GM12878 (cell line): Measurements from ENCODE around the gene GHSR. TPM values are rescaled to one million over a fixed set of nuclear protein-coding genes. Genes with fewer than 3 reads are reported as not detected.
A peak's percentile ranks its signal among the peaks of the same experiment; 100 is the strongest.

Source experiments
- ATAC-seq: fragments of 200-7000 bp; cut with Tn5 transposase; 3 replicates; pipeline ENCODE4 v1.9.1; 2020; ENCODE audit warnings: mild to moderate bottlenecking, moderate library complexity
- BruUV-seq: library from RNA; stranded (reverse); fragments of 400-500 nt; replicated peaks from 2 replicates; lab custom pipeline; 2021; lab: Mats Ljungman, UMichigan
- CTCF ChIA-PET: fragments of 300-600 bp; sonication (Branson Sonifier 250); formaldehyde crosslinking; extraction: SDS; loops from one replicate; lab custom pipeline; 2021; ENCODE audit warnings: inconsistent platforms; lab: Yijun Ruan, JAX
- POLR2A ChIA-PET: fragments of 350-600 bp; formaldehyde crosslinking; extraction: SDS; loops from one replicate; lab custom pipeline; 2021; ENCODE audit warnings: inconsistent platforms; lab: Charles Lee
- RAD21 ChIA-PET: fragments of 300-600 bp; sonication (Branson Sonifier 250); formaldehyde crosslinking; loops from one replicate; lab custom pipeline; 2023; ENCODE audit warnings: antibody characterized with exemption; ENCODE audit not compliant: unreplicated experiment; lab: Charles Lee
- SMC1A ChIA-PET: fragments of 300-600 bp; sonication (Branson Sonifier 250); formaldehyde crosslinking; loops from one replicate; lab custom pipeline; 2023; ENCODE audit not compliant: unreplicated experiment, uncharacterized antibody; lab: Charles Lee
- DNase-seq: peaks from one replicate; pipeline ENCODE4 v3.0.0-alpha.2; 2011; ENCODE audit warnings: low read depth, low spot score
- FAIRE-seq: peaks from 3 replicates; lab custom pipeline; 2011; peaks lifted over from hg19 to GRCh38; lab: Jason Lieb, UNC
- H2AFZ ChIP-seq: 2 replicates; pipeline ENCODE4 v1.6.0; 2011; ENCODE audit warnings: low read depth, low read length, control low read depth; ENCODE audit not compliant: control insufficient read depth
- H3K27ac ChIP-seq: 2 replicates; pipeline ENCODE4 v1.5.1; 2011; ENCODE audit warnings: control low read depth; ENCODE audit not compliant: control insufficient read depth, insufficient read depth
- H3K27me3 ChIP-seq, 2 experiments: replicated peaks in 1 of 2; 2 replicates each; pipeline versions ENCODE4 v1.6.0 to v1.6.1; 2011; ENCODE audit warnings: low read length in 1 of 2; ENCODE audit not compliant: control insufficient read depth in 2 of 2, insufficient read depth in 2 of 2
- H3K36me3 ChIP-seq, 2 experiments: 2 replicates each; pipeline ENCODE4 v1.5.1; 2011; ENCODE audit warnings: low read length in 1 of 2; ENCODE audit not compliant: control insufficient read depth in 2 of 2, insufficient read depth in 2 of 2
- H3K4me1 ChIP-seq: 2 replicates; pipeline ENCODE4 v1.6.1; 2011; ENCODE audit warnings: mild to moderate bottlenecking, low read length, moderate library complexity, mixed read lengths; ENCODE audit not compliant: control insufficient read depth, insufficient read depth
- H3K4me2 ChIP-seq: 2 replicates; pipeline ENCODE4 v1.6.0; 2011; ENCODE audit warnings: control low read depth; ENCODE audit not compliant: control insufficient read depth, insufficient read depth
- H3K4me3 ChIP-seq: fragments of 200-600 bp; sonication (generic); 2 replicates; pipeline ENCODE4 v1.5.1; 2016
- H3K79me2 ChIP-seq: 2 replicates; pipeline ENCODE4 v1.6.0; 2011; ENCODE audit warnings: low read length; ENCODE audit not compliant: control insufficient read depth, insufficient read depth
- H3K9ac ChIP-seq: 2 replicates; pipeline ENCODE4 v1.8.0; 2011; ENCODE audit warnings: low read length, control low read depth, mixed read lengths; ENCODE audit not compliant: control insufficient read depth, insufficient read depth
- H3K9me3 ChIP-seq: replicated peaks from 3 replicates; pipeline ENCODE4 v1.5.1; 2011; ENCODE audit warnings: mild to moderate bottlenecking, low read length; ENCODE audit not compliant: control insufficient read depth, insufficient read depth
- H4K20me1 ChIP-seq: 2 replicates; pipeline ENCODE4 v1.6.0; 2011; ENCODE audit not compliant: control insufficient read depth, insufficient read depth
- ATF7 ChIP-seq: fragments of 450-650 bp; IDR thresholded peaks from 2 replicates; pipeline ENCODE4 v1.6.1; 2016; ENCODE audit warnings: low read depth, mild to moderate bottlenecking
- ESRRA ChIP-seq: IDR thresholded peaks from 2 replicates; pipeline ENCODE4 v1.6.1; 2012; ENCODE audit warnings: mild to moderate bottlenecking, low read length, improper control_type of control experiment
- FOXK2 ChIP-seq: fragments of 450-650 bp; IDR thresholded peaks from 2 replicates; pipeline ENCODE4 v1.6.1; 2017; ENCODE audit warnings: mild to moderate bottlenecking, moderate library complexity
- NBN ChIP-seq: fragments of 450-650 bp; IDR thresholded peaks from 2 replicates; pipeline ENCODE4 v1.6.1; 2016
- NFYB ChIP-seq: IDR thresholded peaks from 2 replicates; pipeline ENCODE4 v1.6.1; 2011; ENCODE audit warnings: low read depth, mild to moderate bottlenecking, low read length, improper control_type of control experiment, moderate library complexity; ENCODE audit not compliant: insufficient read depth
- ZNF274 ChIP-seq: IDR thresholded peaks from one replicate; pipeline ENCODE4 v1.8.0; 2011; ENCODE audit not compliant: insufficient read length, insufficient read depth
- WGBS: methylation state at CpG from one replicate; pipeline ENCODE4 v1.1.6; 2016; ENCODE audit warnings: low lambda C conversion rate; ENCODE audit not compliant: insufficient replicate concordance, insufficient coverage; ENCODE audit errors: missing lambda C conversion rate; 5-methylcytosine and 5-hydroxymethylcytosine counted together
- in situ Hi-C: fragments of 300-500 bp; cut with MboI; formaldehyde crosslinking; loops from 9 replicates; pipeline ENCODE4 v1.14.3; 2018; ENCODE audit warnings: mixed read lengths
- intact Hi-C: fragments of 100-400 bp; cut with micrococcal nuclease; formaldehyde crosslinking; loops from one replicate; pipeline ENCODE4 v1.14.2; 2022; ENCODE audit not compliant: unreplicated experiment
- polyA plus RNA-seq, 11 experiments: library from polyadenylated mRNA; depleted of rRNA in 4 of 11; unstranded in 6 of 11; stranded (reverse) in 5 of 11; fragments of >200 nt; fragmentation: Nextera tagmentation in 4 of 11; fragmentation: Illumina TruSeq in 1 of 11; extraction: Ambion mirVana in 4 of 11; extraction: Trizol in 1 of 11; gene quantifications; 1 replicate in 1 of 11; 2 replicates in 10 of 11; pipeline versions ENCODE4 v1.2.1 to v1.2.3, GENCODE V29; 2011 to 2016; ENCODE audit warnings: inconsistent platforms in 2 of 11, missing spikeins in 2 of 11, low read depth in 1 of 11
- total RNA-seq, 4 experiments: library from RNA; depleted of rRNA in 3 of 4; stranded (reverse); fragments of >200 nt in 3 of 4; fragmentation: Illumina TruSeq in 1 of 4; extraction: Trizol in 1 of 4; gene quantifications; 2 replicates each; pipeline versions ENCODE4 v1.2.1 to v1.2.3, GENCODE V29; 2013 to 2021
- TF ChIP-seq, protein P1 (sequence below): fragments of 450-650 bp; IDR thresholded peaks from 2 replicates; pipeline ENCODE4 v1.6.1; 2018; ENCODE audit warnings: mild to moderate bottlenecking, low read depth, moderate library complexity; ENCODE audit not compliant: partially characterized antibody
- TF ChIP-seq, protein P2 (sequence below): IDR thresholded peaks from 2 replicates; pipeline ENCODE4 v1.6.1; 2011; ENCODE audit warnings: borderline replicate concordance, low read depth, mild to moderate bottlenecking, moderate library complexity, mixed read lengths, low read length; ENCODE audit not compliant: insufficient read depth; ENCODE audit errors: extremely low read length
- TF ChIP-seq, protein P3 (sequence below): IDR thresholded peaks from 2 replicates; pipeline ENCODE4 v1.6.1; 2012; ENCODE audit warnings: mild to moderate bottlenecking, low read depth, low read length
- TF ChIP-seq, protein P4 (sequence below): fragments of 450-650 bp; IDR thresholded peaks from 2 replicates; pipeline ENCODE4 v1.6.1; 2017; ENCODE audit warnings: low read depth, mild to moderate bottlenecking, moderate library complexity

The GHSR gene
- total and polyA plus RNA-seq, 10 of the 15 experiments (the other 5 are each of a cell fraction or from before 2014, with no cell fraction given) = not detected

DNA sequence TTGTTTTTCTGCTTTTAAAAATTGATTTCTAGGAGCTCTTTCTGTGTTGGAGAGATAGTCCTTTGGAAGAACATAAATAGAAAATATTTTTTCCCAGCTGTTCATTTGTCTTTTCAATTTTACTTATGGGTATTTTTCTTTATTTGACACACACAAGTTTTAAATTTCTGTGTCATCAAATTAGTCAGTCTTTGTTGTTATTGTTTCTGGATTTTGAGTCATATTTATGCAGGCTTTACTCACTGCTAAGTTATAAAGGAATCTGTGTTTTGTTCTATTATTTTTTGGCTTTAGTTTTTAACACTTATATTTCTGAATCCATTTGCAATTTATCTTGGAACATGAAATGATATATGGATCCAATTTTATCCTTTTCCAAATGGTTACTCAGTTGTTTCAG is 5.9 kb upstream of the GHSR start (continued):
- TF ChIP-seq ZNF274 (no peak), ESRRA (no peak), ATF7 (no peak)
- TF ChIP-seq, protein P1, sequence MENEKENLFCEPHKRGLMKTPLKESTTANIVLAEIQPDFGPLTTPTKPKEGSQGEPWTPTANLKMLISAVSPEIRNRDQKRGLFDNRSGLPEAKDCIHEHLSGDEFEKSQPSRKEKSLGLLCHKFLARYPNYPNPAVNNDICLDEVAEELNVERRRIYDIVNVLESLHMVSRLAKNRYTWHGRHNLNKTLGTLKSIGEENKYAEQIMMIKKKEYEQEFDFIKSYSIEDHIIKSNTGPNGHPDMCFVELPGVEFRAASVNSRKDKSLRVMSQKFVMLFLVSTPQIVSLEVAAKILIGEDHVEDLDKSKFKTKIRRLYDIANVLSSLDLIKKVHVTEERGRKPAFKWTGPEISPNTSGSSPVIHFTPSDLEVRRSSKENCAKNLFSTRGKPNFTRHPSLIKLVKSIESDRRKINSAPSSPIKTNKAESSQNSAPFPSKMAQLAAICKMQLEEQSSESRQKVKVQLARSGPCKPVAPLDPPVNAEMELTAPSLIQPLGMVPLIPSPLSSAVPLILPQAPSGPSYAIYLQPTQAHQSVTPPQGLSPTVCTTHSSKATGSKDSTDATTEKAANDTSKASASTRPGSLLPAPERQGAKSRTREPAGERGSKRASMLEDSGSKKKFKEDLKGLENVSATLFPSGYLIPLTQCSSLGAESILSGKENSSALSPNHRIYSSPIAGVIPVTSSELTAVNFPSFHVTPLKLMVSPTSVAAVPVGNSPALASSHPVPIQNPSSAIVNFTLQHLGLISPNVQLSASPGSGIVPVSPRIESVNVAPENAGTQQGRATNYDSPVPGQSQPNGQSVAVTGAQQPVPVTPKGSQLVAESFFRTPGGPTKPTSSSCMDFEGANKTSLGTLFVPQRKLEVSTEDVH = no peak

DNA sequence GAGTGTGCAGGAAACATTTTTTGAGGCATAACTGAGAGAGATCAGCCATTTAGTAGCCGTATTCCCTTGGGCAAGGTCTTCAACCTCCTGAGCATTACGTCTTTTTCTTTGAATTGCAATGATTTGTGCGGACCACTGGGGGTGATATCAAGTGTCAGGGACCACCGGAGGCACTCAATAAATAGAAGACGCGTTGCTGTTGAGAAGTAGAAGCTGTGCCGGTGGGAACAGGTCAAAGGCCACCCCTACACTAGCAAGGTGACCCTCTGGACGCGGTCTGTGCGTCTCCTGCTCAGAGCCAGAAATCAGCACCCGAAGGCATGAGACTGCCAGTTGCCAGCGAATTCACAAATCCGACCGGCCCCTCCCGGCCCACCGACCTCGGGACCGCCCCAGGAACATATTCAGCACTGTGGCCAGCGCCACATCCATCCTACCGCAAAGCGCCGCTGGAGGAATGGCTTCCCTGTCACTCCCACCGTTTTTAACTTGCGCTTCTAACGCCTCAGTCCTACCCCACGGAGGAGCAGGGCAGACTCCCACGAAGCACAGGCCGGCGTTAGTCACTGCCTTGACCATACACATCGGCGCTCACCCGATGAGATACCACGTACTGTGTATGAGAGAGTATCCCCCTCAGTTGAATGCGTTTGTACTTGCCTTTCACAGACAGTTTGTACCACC is 1.4 kb upstream of the GHSR start:
- H4K20me1 ChIP-seq = no peaks in the 10 kb centered on the region
- peaks cover 18 to 25% of the 10 kb centered on the region in 2 experiments for H3K27me3 ChIP-seq
- H3K4me1 ChIP-seq = no peaks in the 10 kb centered on the region
- no peak overlapping the region for H3K9ac ChIP-seq
- RAD21 ChIA-PET = no interaction called here
- H3K79me2 ChIP-seq = no peaks in the 10 kb centered on the region
- no peak overlapping the region for H3K27ac ChIP-seq
- H3K4me2 ChIP-seq = no peak overlapping the region
- TF ChIP-seq NFYB (no peak), NBN (no peak), FOXK2 (no peak)
- TF ChIP-seq, protein P2, sequence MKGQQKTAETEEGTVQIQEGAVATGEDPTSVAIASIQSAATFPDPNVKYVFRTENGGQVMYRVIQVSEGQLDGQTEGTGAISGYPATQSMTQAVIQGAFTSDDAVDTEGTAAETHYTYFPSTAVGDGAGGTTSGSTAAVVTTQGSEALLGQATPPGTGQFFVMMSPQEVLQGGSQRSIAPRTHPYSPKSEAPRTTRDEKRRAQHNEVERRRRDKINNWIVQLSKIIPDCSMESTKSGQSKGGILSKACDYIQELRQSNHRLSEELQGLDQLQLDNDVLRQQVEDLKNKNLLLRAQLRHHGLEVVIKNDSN = no peak
- TF ChIP-seq, protein P3, sequence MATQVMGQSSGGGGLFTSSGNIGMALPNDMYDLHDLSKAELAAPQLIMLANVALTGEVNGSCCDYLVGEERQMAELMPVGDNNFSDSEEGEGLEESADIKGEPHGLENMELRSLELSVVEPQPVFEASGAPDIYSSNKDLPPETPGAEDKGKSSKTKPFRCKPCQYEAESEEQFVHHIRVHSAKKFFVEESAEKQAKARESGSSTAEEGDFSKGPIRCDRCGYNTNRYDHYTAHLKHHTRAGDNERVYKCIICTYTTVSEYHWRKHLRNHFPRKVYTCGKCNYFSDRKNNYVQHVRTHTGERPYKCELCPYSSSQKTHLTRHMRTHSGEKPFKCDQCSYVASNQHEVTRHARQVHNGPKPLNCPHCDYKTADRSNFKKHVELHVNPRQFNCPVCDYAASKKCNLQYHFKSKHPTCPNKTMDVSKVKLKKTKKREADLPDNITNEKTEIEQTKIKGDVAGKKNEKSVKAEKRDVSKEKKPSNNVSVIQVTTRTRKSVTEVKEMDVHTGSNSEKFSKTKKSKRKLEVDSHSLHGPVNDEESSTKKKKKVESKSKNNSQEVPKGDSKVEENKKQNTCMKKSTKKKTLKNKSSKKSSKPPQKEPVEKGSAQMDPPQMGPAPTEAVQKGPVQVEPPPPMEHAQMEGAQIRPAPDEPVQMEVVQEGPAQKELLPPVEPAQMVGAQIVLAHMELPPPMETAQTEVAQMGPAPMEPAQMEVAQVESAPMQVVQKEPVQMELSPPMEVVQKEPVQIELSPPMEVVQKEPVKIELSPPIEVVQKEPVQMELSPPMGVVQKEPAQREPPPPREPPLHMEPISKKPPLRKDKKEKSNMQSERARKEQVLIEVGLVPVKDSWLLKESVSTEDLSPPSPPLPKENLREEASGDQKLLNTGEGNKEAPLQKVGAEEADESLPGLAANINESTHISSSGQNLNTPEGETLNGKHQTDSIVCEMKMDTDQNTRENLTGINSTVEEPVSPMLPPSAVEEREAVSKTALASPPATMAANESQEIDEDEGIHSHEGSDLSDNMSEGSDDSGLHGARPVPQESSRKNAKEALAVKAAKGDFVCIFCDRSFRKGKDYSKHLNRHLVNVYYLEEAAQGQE = peak; percentile 84; the same call in 1 of the 2 replicates
- TF ChIP-seq, protein P4, sequence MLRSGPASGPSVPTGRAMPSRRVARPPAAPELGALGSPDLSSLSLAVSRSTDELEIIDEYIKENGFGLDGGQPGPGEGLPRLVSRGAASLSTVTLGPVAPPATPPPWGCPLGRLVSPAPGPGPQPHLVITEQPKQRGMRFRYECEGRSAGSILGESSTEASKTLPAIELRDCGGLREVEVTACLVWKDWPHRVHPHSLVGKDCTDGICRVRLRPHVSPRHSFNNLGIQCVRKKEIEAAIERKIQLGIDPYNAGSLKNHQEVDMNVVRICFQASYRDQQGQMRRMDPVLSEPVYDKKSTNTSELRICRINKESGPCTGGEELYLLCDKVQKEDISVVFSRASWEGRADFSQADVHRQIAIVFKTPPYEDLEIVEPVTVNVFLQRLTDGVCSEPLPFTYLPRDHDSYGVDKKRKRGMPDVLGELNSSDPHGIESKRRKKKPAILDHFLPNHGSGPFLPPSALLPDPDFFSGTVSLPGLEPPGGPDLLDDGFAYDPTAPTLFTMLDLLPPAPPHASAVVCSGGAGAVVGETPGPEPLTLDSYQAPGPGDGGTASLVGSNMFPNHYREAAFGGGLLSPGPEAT = no peak
- H3K9me3 ChIP-seq = no peaks in the 10 kb centered on the region; the same call in 2 of the 3 replicates
- intact Hi-C loops (no loop called here), in situ Hi-C loops (no loop called here)
- no peak overlapping the region for H3K4me3 ChIP-seq
- H3K36me3 ChIP-seq = no peaks in the 10 kb centered on the region
- no peak overlapping the region for H2AFZ ChIP-seq
- POLR2A ChIA-PET = no interaction called here
- SMC1A ChIA-PET = interaction anchor here (0.7 kb wide), 1 partner anchor 523 kb away, joined by 3 read pairs; no protein-coding TSS in a partner anchor
- FAIRE-seq (no peak), DNase-seq (no peak), ATAC-seq (no peak)
- CTCF ChIA-PET = no interaction called here
- BruUV-seq = no TSS peak
- WGBS = 46% methylated on average over 34 of the region's 34 CpGs
